HUDEP-2 (cell line): Measurements from ENCODE around the gene LAMA4.

ENCODE experiments used
- DNase-seq, 76 experiments: peaks; one replicate each; lab custom pipeline; 2025; ENCODE audit not compliant: unreplicated experiment in 76 of 76; lab: John Stamatoyannopoulos, UW

The LAMA4 gene

GRCh38 chr6:112253841-112254816 lies at the start of gene LAMA4:
Gene LAMA4, minus strand, starts transcription at chr6:112254567. Its CDS starts 417 bp downstream, at chr6:112254150.
- no peak for DNase-seq

GRCh38 chr6:112302142-112302705 lies 47.9 kb upstream of the LAMA4 start:
- no peak for DNase-seq

- no peak for DNase-seq
Measured at GRCh38 chr6:112300896-112301295, 46.5 kb upstream of the LAMA4 start.

- DNase-seq = no peak
Measured at GRCh38 chr6:112298816-112299281, 44.5 kb upstream of the LAMA4 start.

GRCh38 chr6:112298021-112298745 lies 43.8 kb upstream of the LAMA4 start:
- DNase-seq = no peak

- no peak for DNase-seq
Measured at GRCh38 chr6:112296694-112297093, 42.3 kb upstream of the LAMA4 start.

- peak in 13 of 76 experiments; percentile 4 to 44 (median 17) for DNase-seq
Measured at GRCh38 chr6:112296122-112296521, 41.8 kb upstream of the LAMA4 start.

DNA sequence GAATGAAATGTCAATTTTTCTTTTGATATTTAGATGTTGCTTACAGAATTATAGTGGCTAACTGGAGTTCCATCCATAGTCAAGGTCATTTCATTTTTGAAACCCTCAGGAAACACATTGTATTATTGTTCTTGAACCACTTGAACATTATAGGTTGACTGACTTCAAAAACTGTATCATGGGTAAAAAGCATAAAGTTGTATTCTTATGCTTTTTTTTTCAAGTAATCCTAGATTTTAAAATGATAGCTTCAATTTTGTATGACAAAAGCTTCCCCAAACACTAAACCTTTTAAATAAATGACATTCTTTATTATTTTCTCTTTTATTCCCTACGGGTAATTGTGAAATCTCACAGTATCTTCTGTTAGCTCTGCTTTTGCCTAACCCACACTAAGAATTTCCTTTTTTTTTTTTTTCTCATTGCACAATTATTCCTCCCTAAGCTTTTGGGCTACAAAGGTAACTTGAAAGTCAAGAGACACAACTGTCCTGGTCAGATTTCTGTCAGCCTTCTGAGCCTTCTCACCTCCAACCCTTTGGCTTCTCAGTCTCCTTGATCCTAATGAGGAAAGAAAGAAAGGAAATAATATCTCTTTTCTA lies 36.9 kb upstream of the LAMA4 start:
- no peak for DNase-seq

GRCh38 chr6:112289038-112289566 lies 34.7 kb upstream of the LAMA4 start:
- no peak for DNase-seq

DNA sequence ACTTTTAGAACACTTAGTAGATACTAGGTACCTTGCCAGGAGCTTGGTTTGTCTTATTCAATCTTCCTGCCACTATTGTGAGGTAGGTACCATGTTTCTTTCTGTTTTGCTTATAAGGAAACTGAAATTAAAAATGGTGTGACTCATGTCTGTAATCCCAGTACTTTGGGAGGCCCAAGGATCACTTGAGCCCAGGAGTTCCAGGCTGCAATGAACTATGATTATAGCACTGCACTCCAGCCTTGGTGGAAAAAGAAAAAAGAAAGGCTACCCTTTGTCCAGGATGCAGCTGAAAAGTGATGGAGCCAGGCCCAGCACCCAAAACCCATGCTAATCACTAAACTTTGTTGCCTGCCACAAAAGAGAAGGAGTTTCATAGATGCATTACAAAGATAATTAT lies 34.1 kb upstream of the LAMA4 start:
- DNase-seq = no peak

- DNase-seq = no peak
Measured at GRCh38 chr6:112287577-112288225, 33.3 kb upstream of the LAMA4 start.

GRCh38 chr6:112286500-112287144 lies 32.3 kb upstream of the LAMA4 start:
- DNase-seq = no peak

DNA sequence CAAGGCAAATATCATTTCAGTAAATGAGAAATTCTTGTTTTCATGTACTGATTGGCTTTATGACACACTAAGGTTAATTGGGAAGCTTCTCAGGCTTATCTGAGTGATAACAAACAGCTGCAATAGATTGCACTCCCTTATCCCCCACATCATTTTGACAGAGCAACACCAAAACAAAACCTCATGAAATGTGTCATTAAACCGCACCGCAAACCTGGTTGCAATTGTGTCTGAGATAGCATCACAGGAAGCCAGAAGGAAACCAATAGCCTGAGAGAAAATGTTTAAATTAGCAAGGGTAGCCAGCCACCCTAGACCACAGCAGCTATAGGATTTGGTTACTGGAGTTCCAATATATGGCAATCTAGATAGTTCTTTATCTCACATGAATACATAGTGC lies 31.6 kb upstream of the LAMA4 start:
- peak in 1 of 76 experiments; percentile 3 for DNase-seq

DNA sequence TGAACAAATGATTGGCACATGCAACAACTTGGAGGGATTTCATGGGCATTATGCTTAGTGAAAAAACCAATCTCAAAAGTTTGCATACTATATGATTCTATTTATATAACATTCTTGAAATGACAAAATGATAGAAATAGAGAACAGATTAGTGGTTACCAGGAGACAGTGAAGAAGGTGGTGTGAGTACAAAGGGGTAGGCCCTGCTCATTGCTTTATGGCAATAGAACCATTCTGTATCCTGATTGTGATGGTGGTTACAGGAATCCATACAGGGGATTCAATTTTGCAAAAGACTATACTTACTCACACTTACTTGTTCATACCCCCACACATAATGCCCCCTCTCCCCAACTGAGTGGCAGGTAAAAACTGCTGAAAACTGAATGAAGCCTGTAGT lies 30.2 kb upstream of the LAMA4 start:
- DNase-seq = no peak

DNA sequence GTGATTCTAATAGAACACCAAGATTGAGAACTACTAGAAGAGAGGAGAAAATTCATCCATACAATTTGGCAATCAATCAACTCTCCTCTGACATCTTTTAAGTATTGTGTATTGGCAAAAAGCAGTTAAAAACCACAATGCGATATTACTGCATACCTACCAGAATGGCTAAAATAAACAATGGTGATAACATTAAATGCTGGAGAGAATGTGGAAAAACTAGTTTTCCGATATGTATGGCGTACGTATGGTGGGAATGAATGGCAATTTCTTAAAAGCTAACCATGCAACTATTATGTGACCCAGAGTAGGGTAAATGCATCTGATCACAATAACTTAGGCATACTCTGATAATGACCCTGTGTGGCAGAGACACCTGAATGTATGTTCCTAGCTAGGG lies 29.3 kb upstream of the LAMA4 start:
- DNase-seq = no peak

- no peak for DNase-seq
Measured at GRCh38 chr6:112281821-112282615, 27.7 kb upstream of the LAMA4 start.

DNA sequence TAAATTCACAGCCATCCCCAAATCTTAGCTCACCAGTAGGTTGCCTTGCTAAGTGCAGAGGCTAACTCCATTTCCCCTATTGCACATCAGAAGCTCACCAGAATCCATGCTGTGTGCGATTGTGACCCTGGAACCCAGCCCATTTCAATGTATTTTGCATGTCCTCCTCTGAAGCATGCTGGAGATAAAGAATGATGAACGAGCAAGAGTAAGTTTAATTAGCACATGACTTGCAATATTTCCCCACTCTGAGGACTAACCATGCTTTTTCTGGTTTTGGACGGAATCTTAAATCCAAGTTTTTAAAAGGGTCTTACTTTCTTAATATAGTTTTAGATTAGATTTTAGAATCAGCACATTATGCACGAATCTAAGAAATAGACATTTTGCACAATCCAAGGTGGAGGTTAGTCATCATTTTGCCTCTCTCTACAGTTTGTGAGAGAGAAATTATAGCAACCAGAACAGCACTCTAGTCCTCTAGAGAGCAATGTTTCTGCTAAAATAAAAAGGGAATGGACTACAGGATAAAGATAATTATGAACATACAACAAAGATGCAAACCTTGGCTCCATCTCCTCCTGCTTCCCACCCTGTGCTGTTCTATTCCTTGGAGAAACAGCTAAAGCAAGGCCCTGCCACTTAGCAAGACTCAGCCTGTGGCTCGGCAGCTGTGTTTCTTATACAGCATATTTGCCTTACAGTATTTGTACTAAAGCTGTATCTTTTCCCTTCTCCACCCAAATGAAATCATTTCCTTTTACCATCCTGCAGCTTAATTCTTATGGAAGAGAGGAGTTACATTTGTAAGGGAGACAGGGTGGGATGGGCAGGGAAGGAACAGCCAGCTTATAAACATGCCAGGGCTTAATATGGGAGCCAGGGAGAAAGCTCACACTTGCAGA lies 24.9 kb upstream of the LAMA4 start:
- DNase-seq = no peak

GRCh38 chr6:112275365-112275764 lies 21.0 kb upstream of the LAMA4 start:
- DNase-seq = no peak
